Adrenal gland (tissue), 5 donors: ENCODE measurements around the gene GGA1.

Source experiments
- CTCF ChIP-seq, 6 experiments: fragments of 450-650 bp in 4 of 6; fragments of 200-600 bp in 2 of 6; sonication (generic) in 1 of 6; IDR thresholded peaks; 1 replicate in 5 of 6; 2 replicates in 1 of 6; pipeline versions ENCODE4 v1.5.1 to v1.8.0; 2016 to 2021; ENCODE audit warnings: antibody characterized with exemption in 6 of 6, mild to moderate bottlenecking in 2 of 6, moderate library complexity in 1 of 6
- POLR2A ChIP-seq, 2 donors: fragments of 450-650 bp; IDR thresholded peaks; one replicate each; pipeline ENCODE4 v1.6.1; 2017; ENCODE audit warnings: antibody characterized with exemption in 2 of 2, mild to moderate bottlenecking in 2 of 2, moderate library complexity in 1 of 2
- donor health status: DM: no; HTN: no; CAD: no.

GRCh38 chr22:37621352-37621860 is 12.8 kb downstream of the GGA1 start:
- TF ChIP-seq CTCF (IDR thresholded peaks at IDR 0.05): no peak
- no peak for TF ChIP-seq POLR2A (IDR thresholded peaks at IDR 0.05)
